Measurements from ENCODE around the gene DEGS1. TPM values are rescaled to one million over a fixed set of nuclear protein-coding genes. Genes with fewer than 3 reads are reported as not detected.

Gene DEGS1
- total RNA-seq (2022; extraction: Qiagen RNA extraction), result 126 to 145 TPM (median 135 TPM) in 5 replicates

GRCh38 chr1:224182866-224183590, at the start of gene DEGS1:
Gene DEGS1 (plus strand): TSS chr1:224183240. CDS start chr1:224183337, 97 bp downstream.

Other genes starting within 250 kb of the DEGS1 start
- 22.0 to 26.2 TPM (median 25.3 TPM) in 5 replicates for gene FBXO28, start 69.1 kb upstream of the DEGS1 start, total RNA-seq (2022; extraction: Qiagen RNA extraction)
- gene NVL, start 146.9 kb downstream of the DEGS1 start, total RNA-seq (2022; extraction: Qiagen RNA extraction), result 19.0 to 24.5 TPM (median 19.7 TPM) in 5 replicates
- 93.2 to 110 TPM (median 105 TPM) in 5 replicates for gene CNIH4, start 173.6 kb downstream of the DEGS1 start, total RNA-seq (2022; extraction: Qiagen RNA extraction)